ENCODE data around the gene PPM1L. TPM values are rescaled to one million over a fixed set of nuclear protein-coding genes. Genes with fewer than 3 reads are reported as not detected.

Gene PPM1L
- total and polyA plus RNA-seq, 8 donors, result 5.1 to 12.7 (median 5.4) TPM

- no peak for ATAC-seq
- intact Hi-C loops (cut with DNase I), result no loop called here
Observed at GRCh38 chr3:160953686-160954085, 197.7 kb downstream of the PPM1L start.

GRCh38 chr3:160956785-160957184 is 200.8 kb downstream of the PPM1L start:
- H3K27me3 ChIP-seq, result no peaks in the 10 kb centered on the region
- DNase-seq (no peak), ATAC-seq (peak; percentile 44)
- intact Hi-C loops (cut with DNase I), result no loop called here
- no peaks in the 10 kb centered on the region for H3K36me3 ChIP-seq
- no peak overlapping the region for H3K27ac ChIP-seq
- TF ChIP-seq, protein P1, sequence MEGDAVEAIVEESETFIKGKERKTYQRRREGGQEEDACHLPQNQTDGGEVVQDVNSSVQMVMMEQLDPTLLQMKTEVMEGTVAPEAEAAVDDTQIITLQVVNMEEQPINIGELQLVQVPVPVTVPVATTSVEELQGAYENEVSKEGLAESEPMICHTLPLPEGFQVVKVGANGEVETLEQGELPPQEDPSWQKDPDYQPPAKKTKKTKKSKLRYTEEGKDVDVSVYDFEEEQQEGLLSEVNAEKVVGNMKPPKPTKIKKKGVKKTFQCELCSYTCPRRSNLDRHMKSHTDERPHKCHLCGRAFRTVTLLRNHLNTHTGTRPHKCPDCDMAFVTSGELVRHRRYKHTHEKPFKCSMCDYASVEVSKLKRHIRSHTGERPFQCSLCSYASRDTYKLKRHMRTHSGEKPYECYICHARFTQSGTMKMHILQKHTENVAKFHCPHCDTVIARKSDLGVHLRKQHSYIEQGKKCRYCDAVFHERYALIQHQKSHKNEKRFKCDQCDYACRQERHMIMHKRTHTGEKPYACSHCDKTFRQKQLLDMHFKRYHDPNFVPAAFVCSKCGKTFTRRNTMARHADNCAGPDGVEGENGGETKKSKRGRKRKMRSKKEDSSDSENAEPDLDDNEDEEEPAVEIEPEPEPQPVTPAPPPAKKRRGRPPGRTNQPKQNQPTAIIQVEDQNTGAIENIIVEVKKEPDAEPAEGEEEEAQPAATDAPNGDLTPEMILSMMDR (IDR thresholded peaks at IDR 0.05), result no peak
- no peaks in the 10 kb centered on the region for H3K4me1 ChIP-seq
- H3K9me3 ChIP-seq, result no peaks in the 10 kb centered on the region
- no peak overlapping the region for H3K4me3 ChIP-seq

More at GRCh38 chr3:160953686-160954085, 197.7 kb downstream of the PPM1L start:
- TF ChIP-seq, protein P1 (IDR thresholded peaks at IDR 0.05), result no peak
- Histone ChIP-seq H3K4me1 (no peaks in the 10 kb centered on the region), H3K27ac (no peak overlapping the region), H3K4me3 (no peak overlapping the region), H3K36me3 (no peaks in the 10 kb centered on the region), H3K27me3 (no peaks in the 10 kb centered on the region), H3K9me3 (no peaks in the 10 kb centered on the region)
- DNase-seq, result no peak

DNA sequence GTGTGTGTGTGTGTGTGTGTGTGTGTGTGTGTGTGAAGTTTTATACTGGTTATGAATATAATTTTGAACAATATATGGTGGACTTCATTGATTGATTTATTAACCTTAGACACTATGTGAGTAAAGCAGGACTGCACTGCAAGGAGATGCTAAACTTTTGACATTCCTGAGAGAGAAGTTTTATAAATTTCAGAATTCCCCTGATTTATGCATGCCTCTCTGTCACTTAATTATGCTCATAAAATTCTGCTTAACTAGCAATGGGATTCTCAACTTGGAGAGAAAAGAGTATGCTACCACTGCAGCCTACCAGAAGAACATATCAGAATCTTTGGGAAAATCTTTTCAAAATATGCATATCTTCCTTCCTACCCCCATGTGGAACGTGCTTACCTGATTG is 204.5 kb downstream of the PPM1L start:
- no peak overlapping the region for H3K4me3 ChIP-seq
- TF ChIP-seq, protein P1 (IDR thresholded peaks at IDR 0.05), result no peak
- no peaks in the 10 kb centered on the region for H3K9me3 ChIP-seq
- no peaks in the 10 kb centered on the region for H3K27me3 ChIP-seq
- H3K27ac ChIP-seq, result no peak overlapping the region
- no peaks in the 10 kb centered on the region for H3K36me3 ChIP-seq
- DNase-seq, result no peak
- intact Hi-C loops (cut with DNase I), result no loop called here
- no peaks in the 10 kb centered on the region for H3K4me1 ChIP-seq
- no peak for ATAC-seq

DNA sequence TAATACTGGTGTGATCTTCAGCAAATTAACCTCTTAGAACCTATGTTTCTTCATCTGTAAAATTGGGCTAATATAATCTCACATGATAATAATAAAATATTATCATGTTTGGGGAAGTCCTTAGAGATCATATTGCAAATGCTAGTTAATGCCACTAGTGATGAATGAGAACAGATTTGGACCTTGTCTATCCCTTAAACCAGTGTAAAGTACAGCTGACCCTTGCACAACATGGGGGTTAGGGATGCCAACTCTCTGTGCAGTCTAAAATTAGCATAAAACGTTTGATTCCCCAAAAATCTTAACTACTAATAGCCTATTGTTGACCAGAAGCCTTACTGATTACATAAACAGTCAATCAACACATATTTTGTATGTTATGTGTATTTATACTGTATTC is 207.9 kb downstream of the PPM1L start:
- DNase-seq (no peak), ATAC-seq (no peak)
- intact Hi-C loops (cut with DNase I), result no loop called here
- Histone ChIP-seq H3K27me3 (no peaks in the 10 kb centered on the region), H3K36me3 (no peaks in the 10 kb centered on the region), H3K4me3 (no peak overlapping the region), H3K27ac (no peak overlapping the region), H3K4me1 (no peaks in the 10 kb centered on the region), H3K9me3 (no peaks in the 10 kb centered on the region)
- TF ChIP-seq, protein P1 (IDR thresholded peaks at IDR 0.05), result no peak

GRCh38 chr3:160968761-160969160 is 212.7 kb downstream of the PPM1L start:
- intact Hi-C loops (cut with DNase I), result no loop called here
- Histone ChIP-seq H3K27me3 (no peaks in the 10 kb centered on the region), H3K36me3 (no peaks in the 10 kb centered on the region), H3K27ac (no peak overlapping the region), H3K4me3 (no peak overlapping the region), H3K9me3 (no peaks in the 10 kb centered on the region), H3K4me1 (peaks cover 0 to 6% of the 10 kb centered on the region in 2 donors)
- ATAC-seq, result no peak
- TF ChIP-seq, protein P1 (IDR thresholded peaks at IDR 0.05), result no peak
- DNase-seq, result no peak

All from left lung (tissue), 10 donors.